GM19452 (cell line): ENCODE results near the gene PCP4.

Experiments used
- ATAC-seq: cut with Tn5 transposase; IDR thresholded peaks from one replicate; pipeline ENCODE4 v1.9.1; 2021; ENCODE audit not compliant: unreplicated experiment

The PCP4 gene

DNA sequence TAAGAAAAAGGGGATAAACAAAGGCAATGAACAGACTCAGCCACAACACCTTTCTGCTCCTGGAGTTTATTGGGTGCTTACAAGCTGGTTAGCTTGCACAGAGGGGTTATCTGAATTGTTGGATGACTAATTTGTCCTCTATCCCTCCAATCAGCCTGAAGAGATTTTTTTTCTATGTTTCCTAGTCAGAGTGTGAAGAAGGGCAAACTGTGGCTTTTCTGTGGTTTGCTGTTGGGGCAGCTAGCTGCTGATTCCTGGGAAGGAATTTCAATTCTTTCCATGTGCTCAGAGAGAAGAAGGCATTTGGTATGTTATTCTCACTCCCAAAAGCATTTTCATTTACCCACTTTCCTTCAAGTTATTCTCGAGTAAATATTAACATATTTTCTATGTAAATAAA is 48.6 kb downstream of the PCP4 start:
- no peak for ATAC-seq

DNA sequence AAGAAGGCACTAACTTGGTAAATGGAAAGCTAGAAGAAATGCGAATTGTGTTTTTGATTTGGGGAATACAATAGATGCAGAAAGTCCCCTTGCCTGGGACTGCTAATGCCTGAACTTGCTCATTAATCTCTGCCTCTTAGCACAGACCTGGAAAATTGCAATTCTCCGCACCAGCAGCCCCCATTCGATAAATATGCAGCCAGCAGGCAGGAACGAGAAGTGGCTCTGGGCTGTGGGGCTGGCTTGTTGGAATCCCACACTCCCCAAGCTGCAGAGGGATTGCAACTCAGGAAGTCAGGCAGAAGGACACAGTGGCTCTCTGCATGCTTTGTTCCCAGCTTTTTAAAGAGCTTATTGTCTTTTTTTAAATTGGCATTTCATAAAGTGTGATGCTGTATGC is 51.3 kb downstream of the PCP4 start:
- ATAC-seq = no peak

DNA sequence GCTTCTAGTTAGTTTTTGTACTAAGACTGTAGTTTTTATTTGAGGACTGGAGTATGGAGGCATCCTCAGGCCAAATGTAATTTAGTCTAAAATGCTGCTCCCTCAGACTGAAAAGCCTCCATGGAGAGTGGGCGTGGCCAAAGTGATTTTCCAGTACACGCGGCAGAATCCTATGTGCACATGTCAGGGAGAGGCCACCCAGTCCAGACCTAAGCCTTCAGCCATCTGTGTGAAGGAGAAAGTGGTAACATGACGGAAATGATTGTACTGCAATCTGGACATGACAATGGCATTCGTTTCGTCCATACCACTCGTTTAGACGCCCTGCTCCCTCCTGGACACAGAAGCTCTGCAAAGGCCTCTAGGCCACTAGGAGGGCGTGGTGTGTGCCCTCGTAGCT is 56.2 kb downstream of the PCP4 start:
- ATAC-seq = no peak

DNA sequence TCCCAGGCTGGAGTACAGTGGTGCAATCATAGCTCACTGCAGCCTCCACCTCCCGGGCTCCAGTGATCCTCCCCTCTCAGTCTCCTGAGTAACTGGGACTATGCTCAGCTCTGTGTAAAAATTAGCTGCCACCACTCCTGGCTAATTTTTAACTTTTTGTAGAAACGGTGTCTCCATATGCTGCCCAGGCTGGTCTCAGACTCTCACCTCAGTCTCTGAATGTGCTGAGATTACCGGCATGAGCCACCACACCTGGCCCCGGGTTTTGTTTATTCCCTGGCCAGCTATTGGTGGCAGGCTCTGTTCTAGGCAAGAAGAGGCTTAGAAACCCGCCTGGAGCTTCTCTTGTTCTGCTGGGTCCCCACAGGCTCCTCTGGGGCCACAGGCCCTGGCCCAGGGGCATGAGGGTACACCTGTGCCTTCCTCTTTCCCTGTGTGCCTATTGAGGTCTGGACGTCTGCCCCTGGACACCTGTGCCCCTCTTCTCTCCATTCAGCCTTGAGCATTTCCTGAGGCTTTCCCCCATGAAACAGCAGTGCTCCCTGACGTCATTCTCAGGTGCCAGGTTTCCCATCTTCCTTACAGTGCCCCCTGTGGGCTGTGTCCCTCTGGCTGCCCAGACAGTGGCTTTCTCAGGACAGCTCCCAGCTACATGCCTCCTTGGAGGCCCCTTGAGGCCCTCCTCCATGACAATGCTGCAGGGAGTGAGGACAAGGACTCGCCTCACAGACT is 57.5 kb downstream of the PCP4 start:
- no peak for ATAC-seq

DNA sequence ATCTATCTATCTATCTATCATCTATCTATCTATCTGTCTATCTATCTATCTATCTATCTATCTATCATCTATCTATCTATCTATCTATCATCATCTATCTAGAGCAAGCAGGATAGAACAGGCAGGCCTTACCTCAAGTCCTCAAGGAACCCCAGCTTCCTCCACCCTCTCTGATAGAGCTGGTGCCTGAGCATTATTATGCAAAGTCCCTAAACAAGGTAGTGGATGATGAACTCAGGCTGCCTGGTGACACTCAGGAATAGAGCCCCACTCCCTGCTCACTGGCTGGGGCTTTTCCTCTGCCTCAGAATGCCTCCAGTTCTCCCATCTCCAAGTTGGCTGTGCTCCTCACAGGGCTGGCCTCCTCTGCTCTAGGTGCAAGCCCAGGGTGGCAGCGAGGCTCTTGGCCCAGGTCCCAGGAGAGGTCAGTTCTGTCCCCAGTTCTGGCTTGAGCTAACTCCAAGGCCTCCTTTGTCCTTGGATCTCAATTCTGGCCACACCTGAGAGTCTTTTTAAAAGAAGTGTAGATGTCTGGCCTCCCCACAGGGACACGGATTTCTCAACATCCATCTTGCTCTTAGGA is 60.2 kb downstream of the PCP4 start:
- no peak for ATAC-seq

DNA sequence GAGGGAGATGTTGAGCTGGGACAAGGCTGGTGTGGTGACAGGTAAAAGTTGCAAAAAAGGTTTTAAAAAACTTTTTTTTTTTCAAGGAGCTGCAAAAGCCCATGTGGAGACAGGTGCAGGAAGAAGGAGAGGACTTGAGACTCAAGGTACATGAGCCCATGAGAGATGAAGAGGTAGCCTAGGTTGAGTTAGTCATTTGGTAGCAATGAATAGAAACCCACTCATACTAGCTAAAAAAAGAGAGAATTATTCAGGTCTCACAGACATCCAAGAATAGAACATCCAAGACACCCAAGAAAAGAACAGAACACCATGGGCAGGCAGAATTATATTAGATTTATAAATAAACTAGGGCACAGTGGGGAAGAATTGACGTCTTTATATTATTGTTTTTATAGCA is 65.1 kb downstream of the PCP4 start:
- ATAC-seq = no peak

DNA sequence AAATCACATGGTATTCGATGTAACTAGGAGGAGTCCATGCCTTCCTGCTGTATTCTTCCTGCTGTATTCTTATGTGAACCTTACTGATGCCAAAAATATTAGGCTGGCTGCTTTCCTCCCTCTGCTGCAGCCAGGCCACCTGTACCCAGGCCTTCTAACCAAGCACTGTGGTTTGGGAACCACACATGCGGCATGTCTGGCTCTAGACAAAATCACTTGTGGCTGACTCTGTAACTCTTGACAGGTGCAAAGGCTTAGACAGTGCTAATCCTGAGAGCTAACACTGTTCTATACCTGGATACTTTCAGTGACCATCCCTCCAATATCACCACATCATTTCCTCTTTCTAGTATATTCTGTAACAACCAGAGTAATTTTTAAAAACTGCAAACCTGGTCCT is 67.7 kb downstream of the PCP4 start:
- ATAC-seq = no peak

DNA sequence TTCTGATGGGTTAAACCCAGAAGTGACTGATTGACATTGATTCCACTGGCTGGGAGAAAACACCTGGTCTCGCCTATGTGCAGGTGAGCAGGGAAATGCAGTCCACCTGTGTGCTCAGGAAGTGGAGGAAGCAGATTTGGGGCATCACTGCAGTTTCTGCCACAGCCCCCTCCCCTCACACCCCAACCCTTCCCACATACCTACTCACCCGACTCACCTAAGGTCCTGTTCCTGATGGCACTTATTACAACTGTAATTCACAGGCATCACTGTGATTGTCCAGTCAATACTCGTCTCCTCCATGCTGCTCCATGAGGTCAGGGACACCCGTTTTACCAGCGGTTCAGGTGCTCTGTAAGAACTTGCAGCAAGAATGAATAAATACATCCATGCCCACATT is 68.5 kb downstream of the PCP4 start:
- ATAC-seq = no peak

DNA sequence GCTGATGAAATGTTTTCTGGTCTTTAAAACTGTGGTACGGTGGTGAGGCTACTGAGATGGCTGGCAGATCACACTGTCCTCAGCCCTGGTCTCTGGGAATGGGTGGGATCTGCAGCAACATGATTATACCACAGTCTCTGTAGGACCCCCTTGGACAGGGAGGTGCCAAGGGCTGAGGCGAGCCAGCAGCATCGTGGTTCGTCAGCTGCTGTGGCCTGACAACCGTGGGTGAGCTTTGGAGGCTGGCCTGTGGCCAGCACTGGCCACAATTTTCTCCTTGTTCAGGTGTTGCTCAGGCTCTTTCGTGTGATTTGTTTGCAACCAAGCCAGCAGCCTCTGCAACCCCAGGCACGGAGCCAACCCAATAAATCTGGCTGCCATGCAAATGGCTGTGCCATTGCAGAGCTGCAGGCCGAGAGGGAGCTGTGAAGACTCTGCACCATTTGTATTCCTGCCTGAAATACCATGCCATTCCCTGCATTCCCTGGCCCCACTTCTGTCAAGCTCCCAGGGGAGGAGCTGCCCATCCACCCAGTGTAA is 70.9 kb downstream of the PCP4 start:
- ATAC-seq = no peak

DNA sequence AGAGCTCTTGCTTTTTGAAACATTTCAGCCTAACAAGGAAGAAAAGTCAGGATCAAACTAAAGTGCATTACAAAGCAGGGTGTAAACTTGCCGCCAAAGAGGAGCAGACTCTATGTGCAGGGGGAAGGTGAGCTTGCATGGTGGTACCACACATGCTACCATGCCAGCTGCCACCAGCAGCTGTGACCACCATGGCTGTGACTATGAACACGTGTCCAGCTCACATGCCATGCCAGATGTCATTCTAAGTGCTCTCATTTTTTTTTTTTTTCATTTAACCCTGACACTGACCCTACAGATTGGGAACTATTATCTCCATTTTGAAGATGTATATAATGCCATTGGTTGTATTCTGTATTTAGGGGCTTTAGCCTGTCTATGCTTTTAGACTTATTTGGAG is 79.0 kb downstream of the PCP4 start:
- ATAC-seq = no peak

DNA sequence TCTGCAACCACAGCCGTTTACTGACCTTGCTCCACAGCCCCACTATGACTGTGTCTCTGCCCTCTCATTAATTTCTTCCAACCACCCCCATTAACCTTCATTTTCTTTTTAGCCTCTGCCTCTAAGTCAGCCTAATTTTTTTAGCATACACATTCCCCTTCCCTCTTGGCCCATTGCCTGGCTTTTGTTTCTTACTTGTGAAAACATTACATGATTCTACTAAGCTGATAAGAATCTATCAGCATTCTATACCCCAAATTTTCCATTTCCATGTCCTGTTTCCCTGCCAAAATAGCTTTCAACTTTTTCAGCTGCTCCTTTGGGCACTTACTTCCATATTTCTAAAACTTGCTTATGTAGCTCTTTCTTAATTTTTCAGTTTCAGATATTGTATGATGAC is 79.8 kb downstream of the PCP4 start:
- ATAC-seq = no peak

DNA sequence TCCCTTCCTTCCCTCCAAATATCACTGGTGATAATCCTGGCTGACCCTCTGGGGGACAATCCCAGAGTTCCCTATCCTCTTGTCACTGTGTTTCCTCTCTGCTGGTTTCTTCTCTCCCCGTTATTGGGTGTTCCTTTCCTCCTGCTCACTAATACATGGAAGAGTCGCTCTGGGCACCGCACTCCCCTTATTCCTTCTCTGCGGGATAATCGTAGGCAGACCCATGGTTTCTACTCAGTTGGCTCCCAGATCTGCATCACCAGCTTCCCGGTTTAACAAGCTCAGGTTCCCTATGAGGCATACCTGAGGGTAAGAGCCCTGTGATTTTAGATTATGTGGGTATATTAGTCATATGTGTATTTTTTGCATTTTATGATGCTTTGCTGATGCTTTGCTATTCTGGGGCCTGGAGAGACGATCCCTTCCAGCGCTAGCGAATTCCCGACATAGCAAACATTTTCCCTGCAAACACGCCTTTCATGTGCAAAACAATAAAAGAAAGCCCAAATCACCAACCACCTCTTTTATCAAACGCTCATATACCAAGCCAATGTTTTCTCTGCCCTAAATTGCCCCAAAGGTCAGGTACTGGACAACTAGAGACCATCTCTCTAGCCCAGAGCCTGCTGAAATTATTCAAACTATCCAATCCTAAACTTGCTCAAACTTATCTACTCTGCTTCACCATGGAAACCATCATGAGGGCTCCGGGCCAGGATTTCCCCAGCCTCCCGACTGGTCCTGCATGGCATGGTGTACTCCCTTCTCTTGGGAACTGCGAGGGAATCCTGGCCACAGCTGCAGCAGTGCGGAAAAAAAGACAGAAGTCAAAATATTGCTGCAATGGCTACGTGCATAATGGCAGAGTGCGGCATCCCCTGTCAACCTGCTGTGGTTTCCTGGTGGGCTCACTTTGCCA is 84.2 kb downstream of the PCP4 start:
- ATAC-seq = no peak

DNA sequence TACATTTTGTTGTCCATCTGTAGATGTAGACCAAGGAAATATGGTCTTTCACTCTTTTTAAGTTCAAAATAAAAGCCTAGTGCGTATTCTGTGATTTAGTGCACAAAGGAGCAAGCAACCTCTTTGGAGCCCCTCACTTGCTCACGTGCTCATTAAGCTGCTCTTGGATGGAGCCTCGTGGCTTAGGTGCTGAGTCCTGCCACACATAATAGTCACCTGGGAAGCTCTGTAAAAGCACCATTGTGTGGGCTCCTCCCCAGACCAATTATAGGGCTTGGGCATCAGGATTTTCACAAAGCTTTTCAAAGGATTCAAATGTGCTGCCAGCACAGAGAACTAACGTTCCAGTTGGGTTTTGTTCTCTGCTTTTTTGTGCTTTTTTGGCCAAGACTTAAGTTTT is 85.0 kb downstream of the PCP4 start:
- no peak for ATAC-seq

DNA sequence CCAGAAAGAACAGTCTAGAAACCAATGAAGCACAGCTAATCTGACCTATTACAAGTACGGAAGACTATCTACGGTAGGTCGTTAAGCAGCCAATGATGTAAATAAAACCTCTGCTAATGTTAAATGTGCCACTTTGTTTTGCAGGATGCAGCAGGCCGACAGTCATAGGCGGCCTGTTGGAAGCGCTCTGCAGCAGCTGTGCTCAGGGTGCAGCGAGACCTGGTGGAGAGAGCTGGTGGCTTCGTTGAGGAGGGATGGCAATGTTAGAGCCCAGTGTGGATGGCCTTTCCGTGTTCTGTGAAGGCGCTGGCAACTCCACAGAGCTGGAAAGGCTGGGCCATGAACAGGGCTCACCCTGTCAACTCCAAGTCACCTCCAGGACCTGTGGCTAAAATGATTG is 87.3 kb downstream of the PCP4 start:
- no peak for ATAC-seq

DNA sequence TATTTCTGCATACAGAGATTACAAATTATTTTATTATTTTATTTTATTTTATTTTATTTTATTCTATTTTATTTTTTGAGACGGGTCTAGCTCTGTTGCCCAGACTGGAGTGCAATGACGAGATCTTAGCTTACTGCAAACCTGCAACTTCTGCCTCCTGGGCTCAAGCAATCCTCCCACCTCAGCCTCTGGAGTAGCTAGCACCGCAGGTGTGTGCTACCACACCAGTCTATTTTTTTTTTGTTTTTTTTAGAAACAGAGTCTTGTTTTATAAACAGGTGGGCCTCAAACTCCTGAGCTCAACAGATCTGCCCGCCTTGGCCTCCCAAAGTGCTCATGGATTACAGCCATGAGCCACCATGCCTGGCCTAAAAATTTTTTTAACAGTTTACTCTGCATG is 88.1 kb downstream of the PCP4 start:
- no peak for ATAC-seq

DNA sequence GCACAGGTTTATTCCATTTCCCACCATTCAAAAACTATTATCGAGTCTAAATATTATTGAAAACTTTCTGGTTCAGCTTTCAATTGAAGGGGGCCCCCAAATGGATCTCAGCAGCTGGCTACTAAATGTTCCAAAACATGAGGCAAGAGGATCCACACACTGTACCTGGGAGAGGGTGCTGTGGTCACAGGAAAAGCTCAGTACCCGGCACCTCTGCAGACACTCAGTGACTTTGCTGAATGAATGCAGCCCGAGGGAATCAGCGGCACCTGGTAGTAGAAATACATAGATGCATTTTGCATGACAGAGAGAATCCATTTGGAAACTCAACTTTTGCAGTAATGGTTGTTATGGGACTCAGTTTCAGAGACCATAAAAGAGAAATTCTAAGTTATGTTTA is 89.3 kb downstream of the PCP4 start:
- no peak for ATAC-seq

DNA sequence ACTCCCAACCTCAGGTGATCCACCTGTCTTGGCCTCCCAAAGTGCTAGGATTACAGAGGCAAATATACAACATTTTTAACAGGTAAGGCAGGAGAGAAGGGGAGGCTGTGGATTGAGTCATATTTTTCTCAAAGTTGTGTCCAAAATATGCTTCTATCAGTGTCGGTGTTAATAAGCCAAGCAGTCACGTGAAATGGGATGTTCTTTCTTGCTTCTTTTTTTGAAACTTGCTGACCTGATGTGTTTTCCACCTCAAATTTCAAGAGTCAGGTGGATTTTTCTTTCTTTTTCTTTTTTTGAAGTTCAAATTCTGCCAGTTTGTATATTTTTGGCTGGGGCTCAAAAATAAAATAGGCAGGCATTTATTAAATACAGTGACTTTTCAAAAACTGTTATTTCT is 91.5 kb downstream of the PCP4 start:
- ATAC-seq = no peak

DNA sequence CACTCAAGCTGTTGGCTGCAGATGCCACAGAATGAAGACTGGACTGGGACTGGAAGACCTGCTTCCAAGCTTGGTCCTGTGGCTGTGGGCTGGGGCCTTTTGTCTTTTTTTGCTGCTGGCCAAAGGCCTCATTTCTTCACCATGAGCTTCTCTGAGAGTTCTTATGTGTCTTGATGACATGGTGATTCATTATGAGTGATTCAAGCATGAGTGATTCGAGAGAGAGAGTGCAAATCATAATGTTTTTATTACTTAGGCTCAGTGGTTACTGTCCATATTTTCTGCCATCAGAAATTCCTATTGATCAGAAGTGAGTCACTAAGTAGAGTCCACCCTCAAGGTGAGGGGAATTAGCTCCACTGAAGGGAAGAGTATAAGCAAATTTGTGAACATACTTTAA is 94.0 kb downstream of the PCP4 start:
- ATAC-seq = no peak

DNA sequence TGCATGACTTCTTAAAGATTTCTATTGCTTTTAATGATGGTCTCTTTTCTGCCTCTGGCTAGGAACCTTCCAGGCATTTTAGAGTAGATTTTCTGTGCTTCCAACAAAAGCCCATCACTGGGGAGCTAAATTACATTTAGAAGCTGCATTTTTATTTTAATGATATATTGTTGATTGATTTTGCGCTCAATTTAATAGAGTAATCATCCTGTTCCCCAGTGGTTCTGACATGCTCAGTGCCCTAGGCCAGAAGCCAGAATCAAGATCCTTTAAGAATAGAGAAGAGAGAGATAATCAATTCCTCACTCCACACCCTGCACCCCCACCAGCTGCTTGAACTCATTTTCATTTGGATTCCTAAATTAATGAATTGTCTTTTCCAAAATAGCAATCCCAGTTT is 97.8 kb downstream of the PCP4 start:
- no peak for ATAC-seq

DNA sequence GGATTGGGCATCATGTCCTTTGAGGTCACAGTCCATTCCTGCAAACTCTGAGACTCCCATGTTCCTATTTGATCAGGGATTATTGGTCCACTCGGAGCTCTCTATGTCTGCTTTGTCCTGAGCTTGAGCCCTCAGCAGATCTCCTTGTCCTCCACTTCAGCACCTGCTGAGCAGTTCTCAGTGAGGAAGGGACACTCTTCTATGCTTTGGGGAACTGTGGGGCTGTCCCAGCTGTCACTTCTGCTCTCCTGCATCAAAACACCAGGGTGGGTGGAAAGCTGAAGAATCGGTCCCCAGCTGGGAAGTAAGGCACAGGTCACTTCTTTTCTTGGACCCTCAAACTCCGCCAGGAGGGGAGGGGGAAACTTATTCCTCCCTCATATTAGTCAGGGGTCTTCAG is 99.5 kb downstream of the PCP4 start:
- no peak for ATAC-seq

DNA sequence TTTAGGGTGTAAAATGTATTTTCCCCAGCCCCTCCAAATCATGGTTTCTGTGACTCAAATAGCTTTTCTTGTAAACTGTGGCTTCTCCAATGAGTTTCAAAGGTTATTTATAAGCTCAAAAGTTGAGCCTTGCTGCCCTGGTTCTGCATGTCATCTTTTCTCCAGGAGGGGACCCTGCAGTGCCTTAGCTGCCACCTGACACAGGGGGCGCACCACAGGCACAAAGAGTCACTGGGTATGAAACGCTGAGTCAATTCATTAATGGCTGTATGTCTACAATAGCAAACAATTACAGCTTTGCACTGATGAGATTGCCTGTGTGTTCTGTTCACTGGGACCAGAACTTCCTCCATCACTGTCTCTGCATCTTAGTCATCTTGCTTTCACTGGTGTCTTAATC is 100.8 kb downstream of the PCP4 start:
- no peak for ATAC-seq
